Kidney epithelial cell (primary cell): ENCODE results near the gene GARNL3. TPM values are rescaled to one million over a fixed set of nuclear protein-coding genes. Genes with fewer than 3 reads are reported as not detected.

Source experiments
- DNase-seq: peaks from one replicate; pipeline ENCODE4 v3.0.0-alpha.2; 2010; ENCODE audit warnings: low read depth
- H3K27me3 ChIP-seq: 2 replicates; pipeline ENCODE4 v1.6.0; 2011; ENCODE audit warnings: low read length; ENCODE audit not compliant: control insufficient read depth, insufficient read depth
- H3K36me3 ChIP-seq: 2 replicates; pipeline ENCODE4 v1.5.1; 2011; ENCODE audit warnings: low read length; ENCODE audit not compliant: control insufficient read depth, insufficient read depth
- H3K4me3 ChIP-seq: 2 replicates; pipeline ENCODE4 v1.5.1; 2011; ENCODE audit warnings: low read depth, mild to moderate bottlenecking, control low read depth, low read length
- CTCF ChIP-seq: IDR thresholded peaks from 2 replicates; pipeline ENCODE4 v1.5.1; 2011; ENCODE audit warnings: mild to moderate bottlenecking, moderate library complexity, low read length, control low read depth, inconsistent platforms; ENCODE audit not compliant: insufficient read depth, poor library complexity, severe bottlenecking
- total RNA-seq: library from RNA; depleted of rRNA; stranded (reverse); fragments of >200 nt; gene quantifications from 2 replicates; pipeline ENCODE4 v1.2.3, GENCODE V29; 2015

GARNL3 gene
- total RNA-seq, 1 donor from 2014 or later: 5.3 TPM

- peaks cover 14% of the 10 kb centered on the region for H3K27me3 ChIP-seq
- DNase-seq: no peak
- H3K4me3 ChIP-seq: peak overlapping the region; percentile 55
- no peaks in the 10 kb centered on the region for H3K36me3 ChIP-seq
- peak; percentile 18 for TF ChIP-seq CTCF
These were observed 40.2 kb upstream of the GARNL3 start for GRCh38 chr9:127224178-127224882.

- DNase-seq: no peak
- no peak for TF ChIP-seq CTCF
- H3K4me3 ChIP-seq: peak overlapping the region; percentile 68
- H3K27me3 ChIP-seq: peaks cover 14% of the 10 kb centered on the region
- H3K36me3 ChIP-seq: no peaks in the 10 kb centered on the region
These were observed 39.5 kb upstream of the GARNL3 start for GRCh38 chr9:127224883-127225739.

GRCh38 chr9:127225801-127226625, 38.6 kb upstream of the GARNL3 start:
- no peak for TF ChIP-seq CTCF
- no peaks in the 10 kb centered on the region for H3K36me3 ChIP-seq
- H3K4me3 ChIP-seq: peak overlapping the region; percentile 68
- no peak for DNase-seq
- H3K27me3 ChIP-seq: peaks cover 14% of the 10 kb centered on the region

- H3K27me3 ChIP-seq: no peaks in the 10 kb centered on the region
- TF ChIP-seq CTCF: no peak
- no peak overlapping the region for H3K4me3 ChIP-seq
- no peak for DNase-seq
- no peaks in the 10 kb centered on the region for H3K36me3 ChIP-seq
These were observed 34.7 kb upstream of the GARNL3 start for GRCh38 chr9:127229691-127230417.

- no peak for DNase-seq
- Histone ChIP-seq H3K27me3 (no peaks in the 10 kb centered on the region), H3K36me3 (no peaks in the 10 kb centered on the region), H3K4me3 (no peak overlapping the region)
- no peak for TF ChIP-seq CTCF
These were observed 32.9 kb upstream of the GARNL3 start for GRCh38 chr9:127231666-127232065.
